ENCODE data around the gene NRROS. TPM values are rescaled to one million over a fixed set of nuclear protein-coding genes. Genes with fewer than 3 reads are reported as not detected.

Gene NRROS
- total RNA-seq, 2 experiments from 2014 or later: 24.5 to 25.3 TPM

Other genes starting within 250 kb of the NRROS start
- gene UBXN7, start 207.3 kb upstream of the NRROS start, total RNA-seq: 10 to 100 TPM; 58.1 to 61.1 TPM
- 10 to 100 TPM; 26.1 to 27.2 TPM for gene RNF168, start 135.9 kb upstream of the NRROS start, total RNA-seq
- not detected for gene SMCO1, start 124.3 kb upstream of the NRROS start, total RNA-seq
- 10 to 100 TPM; 20.9 to 24.1 TPM for gene WDR53, start 71.1 kb upstream of the NRROS start, total RNA-seq
- gene FBXO45, start 71.0 kb upstream of the NRROS start, total RNA-seq: 10 to 100 TPM; 16.3 to 17.2 TPM
- gene CEP19, start 72.6 kb downstream of the NRROS start, total RNA-seq: 1 to 10 TPM; 6.5 to 6.6 TPM
- gene PIGX, start 72.7 kb downstream of the NRROS start, total RNA-seq: 10 to 100 TPM; 47.5 to 49.2 TPM
- 100 to 1,000 TPM in 1 of 2 experiments, 10 to 100 TPM in 1; 98.4 to 101 TPM for gene PAK2, start 100.2 kb downstream of the NRROS start, total RNA-seq
- 10 to 100 TPM; 30.5 to 32.0 TPM for gene SENP5, start 228.2 kb downstream of the NRROS start, total RNA-seq

All from activated CD4-positive, alpha-beta memory T cell treated with anti-CD3 and anti-CD28 coated beads for 36 hours (primary cell).